WTC11 (cell line): Measurements from ENCODE around the gene MDFIC. TPM values are rescaled to one million over a fixed set of nuclear protein-coding genes. Genes with fewer than 3 reads are reported as not detected.

Experiments used
- ATAC-seq: fragments of 200-7000 bp; cut with Tn5 transposase; 2 replicates; pipeline ENCODE4 v1.10.0; 2021; ENCODE audit warnings: mild to moderate bottlenecking, moderate library complexity
- CTCF ChIA-PET: fragments of 300-600 bp; sonication (Branson Sonifier 250); formaldehyde crosslinking; loops from one replicate; lab custom pipeline; 2021; ENCODE audit warnings: antibody characterized with exemption; lab: Charles Lee
- POLR2A ChIA-PET: fragments of 350-600 bp; sonication (Branson Sonifier 250); formaldehyde crosslinking; loops from one replicate; lab custom pipeline; 2021; ENCODE audit warnings: antibody characterized with exemption; lab: Charles Lee
- DNase-seq: peaks from one replicate; pipeline ENCODE4 v3.0.0; 2021; ENCODE audit warnings: low spot score
- H3K27ac Mint-ChIP-seq: 2 replicates; pipeline ENCODE4 v1.8.0; 2021; ENCODE audit warnings: mixed read lengths
- H3K27me3 Mint-ChIP-seq: 2 replicates; pipeline ENCODE4 v1.8.0; 2021; ENCODE audit warnings: low read depth, mild to moderate bottlenecking, moderate library complexity, mixed read lengths
- H3K36me3 Mint-ChIP-seq: 2 replicates; pipeline ENCODE4 v1.8.0; 2021; ENCODE audit warnings: mixed read lengths
- H3K4me1 Mint-ChIP-seq: 2 replicates; pipeline ENCODE4 v1.8.0; 2022; ENCODE audit warnings: mixed read lengths
- H3K4me3 Mint-ChIP-seq: 2 replicates; pipeline ENCODE4 v1.8.0; 2021; ENCODE audit warnings: mild to moderate bottlenecking, moderate library complexity, mixed read lengths
- H3K9me3 Mint-ChIP-seq: 2 replicates; pipeline ENCODE4 v1.8.0; 2021; ENCODE audit warnings: mixed read lengths
- ARID4B ChIP-seq: sonication (generic); formaldehyde crosslinking; IDR thresholded peaks from 2 replicates; pipeline ENCODE4 v1.8.0; 2023; ENCODE audit warnings: missing genetic modification reagents, mild to moderate bottlenecking, borderline replicate concordance
- ATF1 ChIP-seq: sonication (generic); formaldehyde crosslinking; IDR thresholded peaks from 2 replicates; pipeline ENCODE4 v1.8.1; 2023; ENCODE audit warnings: mild to moderate bottlenecking, moderate library complexity, missing genetic modification reagents
- ATF6 ChIP-seq: sonication (generic); formaldehyde crosslinking; IDR thresholded peaks from 2 replicates; pipeline ENCODE4 v1.8.1; 2023; ENCODE audit warnings: mild to moderate bottlenecking, missing genetic modification reagents
- CTCF ChIP-seq: fragments of 200-600 bp; IDR thresholded peaks from 2 replicates; pipeline ENCODE4 v1.8.0; 2022; ENCODE audit warnings: antibody characterized with exemption
- ELF4 ChIP-seq: sonication (generic); formaldehyde crosslinking; IDR thresholded peaks from 2 replicates; pipeline ENCODE4 v1.8.1; 2022; ENCODE audit warnings: low read depth, mild to moderate bottlenecking, moderate library complexity, missing genetic modification reagents
- ETV6 ChIP-seq: sonication (generic); formaldehyde crosslinking; IDR thresholded peaks from 2 replicates; pipeline ENCODE4 v1.8.1; 2022; ENCODE audit warnings: mild to moderate bottlenecking, missing genetic modification reagents
- FOXK1 ChIP-seq: sonication (generic); formaldehyde crosslinking; IDR thresholded peaks from 2 replicates; pipeline ENCODE4 v1.8.0; 2022; ENCODE audit warnings: mild to moderate bottlenecking, moderate library complexity, missing genetic modification reagents
- GTF2I ChIP-seq: fragments of 250-450 bp; sonication (Bioruptor Pico); conservative IDR thresholded peaks from 2 replicates; pipeline ENCODE4 v1.4.0; 2021; ENCODE audit warnings: mild to moderate bottlenecking
- HMGXB4 ChIP-seq: sonication (generic); formaldehyde crosslinking; IDR thresholded peaks from 2 replicates; pipeline ENCODE4 v1.8.1; 2023; ENCODE audit warnings: mild to moderate bottlenecking, moderate library complexity, missing genetic modification reagents
- IRF2 ChIP-seq: sonication (generic); formaldehyde crosslinking; IDR thresholded peaks from 2 replicates; pipeline ENCODE4 v1.8.0; 2022; ENCODE audit warnings: low read depth, missing genetic modification reagents, borderline replicate concordance
- JAZF1 ChIP-seq: fragments of 250-450 bp; sonication (Bioruptor Pico); IDR thresholded peaks from 2 replicates; pipeline ENCODE4 v1.9.0; 2021; ENCODE audit warnings: moderate library complexity, mild to moderate bottlenecking, inconsistent platforms
- PREB ChIP-seq: sonication (generic); formaldehyde crosslinking; IDR thresholded peaks from 2 replicates; pipeline ENCODE4 v1.8.1; 2022; ENCODE audit warnings: mild to moderate bottlenecking, missing genetic modification reagents, moderate library complexity, borderline replicate concordance
- PRRX2 ChIP-seq: fragments of 250-450 bp; sonication (Bioruptor Pico); IDR thresholded peaks from 2 replicates; pipeline ENCODE4 v1.8.0; 2021; ENCODE audit warnings: mild to moderate bottlenecking
- ZBTB43 ChIP-seq: sonication (generic); formaldehyde crosslinking; IDR thresholded peaks from 2 replicates; pipeline ENCODE4 v1.8.1; 2023; ENCODE audit warnings: mild to moderate bottlenecking, missing genetic modification reagents
- ZNF121 ChIP-seq: sonication (generic); formaldehyde crosslinking; IDR thresholded peaks from 2 replicates; pipeline ENCODE4 v1.8.0; 2023; ENCODE audit warnings: missing genetic modification reagents
- ZNF138 ChIP-seq: sonication (generic); formaldehyde crosslinking; conservative IDR thresholded peaks from 2 replicates; pipeline ENCODE4 v1.8.1; 2022; ENCODE audit warnings: mild to moderate bottlenecking, moderate library complexity, missing genetic modification reagents
- ZNF232 ChIP-seq: sonication (generic); formaldehyde crosslinking; IDR thresholded peaks from 2 replicates; pipeline ENCODE4 v1.8.0; 2022; ENCODE audit warnings: mild to moderate bottlenecking, missing genetic modification reagents
- ZNF281 ChIP-seq: sonication (generic); formaldehyde crosslinking; IDR thresholded peaks from 2 replicates; pipeline ENCODE4 v1.8.0; 2023; ENCODE audit warnings: mild to moderate bottlenecking, missing genetic modification reagents
- total RNA-seq: library from RNA; stranded (reverse); gene quantifications from 3 replicates; pipeline ENCODE4 v1.2.3, GENCODE V29; 2021

MDFIC gene
- total RNA-seq, 1 experiment from 2014 or later, result 8.4 TPM

GRCh38 chr7:114936471-114936870 lies 14.6 kb downstream of the MDFIC start:
- no peaks in the 10 kb centered on the region for H3K9me3 Mint-ChIP-seq
- no peak for DNase-seq
- H3K4me1 Mint-ChIP-seq, result peaks cover 6% of the 10 kb centered on the region; the same call in 1 of the 2 replicates
- no peak for TF ChIP-seq FOXK1 (CRISPR knock-in tag)
- no peak for TF ChIP-seq IRF2
- TF ChIP-seq ZNF232, result no peak
- TF ChIP-seq PRRX2 (CRISPR knock-in tag), result no peak
- no peak for TF ChIP-seq ZBTB43 (CRISPR knock-in tag)
- no peak for TF ChIP-seq HMGXB4 (CRISPR knock-in tag)
- no peak for TF ChIP-seq PREB
- TF ChIP-seq ZNF121 (CRISPR knock-in tag), result no peak
- TF ChIP-seq ATF1 (CRISPR knock-in tag), result no peak
- TF ChIP-seq ATF6 (CRISPR knock-in tag), result no peak
- TF ChIP-seq, all 79 proteins: peak for 0
- ATAC-seq, result no peak
- ChIA-PET POLR2A (no interaction called here), CTCF (no interaction called here)
- H3K27ac Mint-ChIP-seq, result no peak overlapping the region
- H3K27me3 Mint-ChIP-seq, result no peaks in the 10 kb centered on the region
- H3K4me3 Mint-ChIP-seq, result no peak overlapping the region
- no peaks in the 10 kb centered on the region for H3K36me3 Mint-ChIP-seq

GRCh38 chr7:114937446-114937845 lies 15.6 kb downstream of the MDFIC start:
- peaks cover 6% of the 10 kb centered on the region; the same call in 1 of the 2 replicates for H3K4me1 Mint-ChIP-seq
- H3K27me3 Mint-ChIP-seq, result no peaks in the 10 kb centered on the region
- ATAC-seq (no peak), DNase-seq (no peak)
- H3K27ac Mint-ChIP-seq, result no peak overlapping the region
- no peak for TF ChIP-seq ETV6
- no peak for TF ChIP-seq ELF4
- TF ChIP-seq ZNF121 (CRISPR knock-in tag), result no peak
- TF ChIP-seq CTCF, result no peak
- no peak for TF ChIP-seq JAZF1
- no peak for TF ChIP-seq ZNF138 (CRISPR knock-in tag)
- H3K36me3 Mint-ChIP-seq, result no peaks in the 10 kb centered on the region
- no peak overlapping the region for H3K4me3 Mint-ChIP-seq
- POLR2A ChIA-PET, result no interaction called here
- CTCF ChIA-PET, result no interaction called here
- H3K9me3 Mint-ChIP-seq, result no peaks in the 10 kb centered on the region

- H3K9me3 Mint-ChIP-seq, result no peaks in the 10 kb centered on the region
- no peaks in the 10 kb centered on the region for H3K36me3 Mint-ChIP-seq
- no peak for ATAC-seq
- DNase-seq, result no peak
- no peak overlapping the region for H3K27ac Mint-ChIP-seq
- CTCF ChIA-PET, result interaction anchor here (0.8 to 1.8 kb wide), 6 partner anchors 9 to 913 kb away, joined by 3 to 10 read pairs (median 3); no protein-coding TSS in a partner anchor
- no peaks in the 10 kb centered on the region for H3K27me3 Mint-ChIP-seq
- H3K4me3 Mint-ChIP-seq, result no peak overlapping the region
- H3K4me1 Mint-ChIP-seq, result peaks cover 9% of the 10 kb centered on the region; the same call in 1 of the 2 replicates
- POLR2A ChIA-PET, result no interaction called here
- TF ChIP-seq ZNF281, result no peak
- no peak for TF ChIP-seq ARID4B
- no peak for TF ChIP-seq GTF2I
These were observed 16.9 kb downstream of the MDFIC start for GRCh38 chr7:114938785-114939184.
